Gastrocnemius medialis (tissue), 4 donors: ENCODE data around the gene C2orf49. TPM values are rescaled to one million over a fixed set of nuclear protein-coding genes. Genes with fewer than 3 reads are reported as not detected.

Source experiments
- ATAC-seq, 2 donors: fragments of 150-250 bp; one replicate each; pipeline ENCODE4 v1.9.1; 2016
- DNase-seq, 2 donors: peaks; one replicate each; pipeline ENCODE4 v3.0.0-alpha.2; 2019
- H3K27ac ChIP-seq, 4 donors: fragments of 200-600 bp; sonication (generic); 1 replicate in 1 of 4; 2 replicates in 3 of 4; pipeline ENCODE4 v1.5.1; 2016 to 2018; ENCODE audit warnings: mild to moderate bottlenecking in 2 of 4, moderate library complexity in 1 of 4
- H3K27me3 ChIP-seq, 3 donors: fragments of 200-600 bp; sonication (generic) in 2 of 3; 1 replicate in 1 of 3; 2 replicates in 2 of 3; pipeline versions ENCODE4 v1.5.1 to v1.6.0; 2016 to 2019; ENCODE audit warnings: mild to moderate bottlenecking in 1 of 3, moderate library complexity in 1 of 3
- H3K36me3 ChIP-seq, 2 donors: fragments of 200-600 bp; sonication (generic) in 1 of 2; one replicate each; pipeline ENCODE4 v1.5.1; 2017 to 2018
- H3K4me1 ChIP-seq, 2 donors: fragments of 200-600 bp; sonication (generic) in 1 of 2; one replicate each; pipeline ENCODE4 v1.5.1; 2016 to 2017; ENCODE audit warnings: mild to moderate bottlenecking in 2 of 2
- H3K4me3 ChIP-seq, 4 donors: fragments of 200-600 bp; sonication (generic) in 3 of 4; 1 replicate in 1 of 4; 2 replicates in 3 of 4; pipeline ENCODE4 v1.5.1; 2016 to 2019; ENCODE audit warnings: mild to moderate bottlenecking in 2 of 4
- H3K9me3 ChIP-seq, 3 donors: fragments of 200-600 bp; sonication (generic) in 2 of 3; 1 replicate in 1 of 3; 2 replicates in 2 of 3; pipeline ENCODE4 v1.5.1; 2016 to 2019
- POLR2A ChIP-seq, 2 donors: fragments of 450-650 bp; IDR thresholded peaks; one replicate each; pipeline ENCODE4 v1.6.1; 2017; ENCODE audit warnings: antibody characterized with exemption in 2 of 2, mild to moderate bottlenecking in 2 of 2, moderate library complexity in 2 of 2
- in situ Hi-C, 4 donors: fragments of 200-750 bp; cut with MboI; loops; one replicate each; pipeline versions ENCODE4 v1.15.0 to v1.8.0; 2017; ENCODE audit warnings: low sequenced_read_pairs in 4 of 4
- intact Hi-C: fragments of 100-400 bp; cut with DNase I; formaldehyde crosslinking; loops from one replicate; pipeline ENCODE4 v1.15.1; 2023; ENCODE audit warnings: low total_unique reads
- total RNA-seq, 4 donors: library from RNA; depleted of rRNA; stranded (reverse); fragments of >200 nt; gene quantifications; one replicate each; pipeline versions ENCODE4 v1.1.0 to v1.2.3, GENCODE V29; 2016
- TF ChIP-seq, protein P1 (sequence below), 5 experiments: fragments of 450-650 bp in 3 of 5; fragments of 200-600 bp in 2 of 5; sonication (generic) in 2 of 5; IDR thresholded peaks in 4 of 5; conservative IDR thresholded peaks in 1 of 5; 1 replicate in 4 of 5; 2 replicates in 1 of 5; pipeline ENCODE4 v1.5.1; 2016 to 2019; ENCODE audit warnings: antibody characterized with exemption in 5 of 5, mild to moderate bottlenecking in 3 of 5, moderate library complexity in 3 of 5

C2orf49 gene
- total RNA-seq, 4 donors from 2014 or later: 12.8 to 26.7 (median 18.6) TPM

DNA sequence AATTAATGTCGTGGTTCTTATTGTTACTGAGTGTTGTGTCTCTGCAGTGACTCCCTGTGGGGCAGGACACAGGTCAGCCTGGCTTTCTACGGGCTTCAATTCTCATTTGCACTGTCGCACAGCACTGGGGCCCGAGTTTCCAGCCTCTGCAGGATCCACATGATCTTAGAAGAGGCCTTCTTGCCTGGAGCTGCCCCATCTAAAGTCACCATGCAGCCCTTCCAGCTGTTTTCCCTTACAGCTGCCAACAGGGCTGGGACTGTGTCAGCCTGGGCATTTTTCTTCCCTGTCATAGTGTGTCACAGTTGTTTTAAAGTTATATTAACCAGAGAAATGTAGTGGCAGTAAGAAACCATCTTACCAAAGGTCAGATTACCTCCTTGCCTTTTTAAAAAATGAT is 34.5 kb downstream of the C2orf49 start:
- Histone ChIP-seq H3K27me3 (no peaks in the 10 kb centered on the region), H3K27ac (peak overlapping the region; percentile 21 to 79 (median 72)), H3K36me3 (peaks cover 0 to 19% of the 10 kb centered on the region in 2 donors), H3K4me3 (no peak overlapping the region), H3K4me1 (peaks cover 52 to 61% of the 10 kb centered on the region in 2 donors), H3K9me3 (no peaks in the 10 kb centered on the region)
- ATAC-seq: no peak
- in situ Hi-C loops (loop anchor here in 3 of 4 donors (5.0 kb wide), 1 partner anchor 145 kb away; no protein-coding TSS in a partner anchor), intact Hi-C loops (loop anchor here (5.0 kb wide), 1 partner anchor 85 kb away; no protein-coding TSS in a partner anchor)
- TF ChIP-seq POLR2A (IDR thresholded peaks at IDR 0.05): no peak
- TF ChIP-seq, protein P1, sequence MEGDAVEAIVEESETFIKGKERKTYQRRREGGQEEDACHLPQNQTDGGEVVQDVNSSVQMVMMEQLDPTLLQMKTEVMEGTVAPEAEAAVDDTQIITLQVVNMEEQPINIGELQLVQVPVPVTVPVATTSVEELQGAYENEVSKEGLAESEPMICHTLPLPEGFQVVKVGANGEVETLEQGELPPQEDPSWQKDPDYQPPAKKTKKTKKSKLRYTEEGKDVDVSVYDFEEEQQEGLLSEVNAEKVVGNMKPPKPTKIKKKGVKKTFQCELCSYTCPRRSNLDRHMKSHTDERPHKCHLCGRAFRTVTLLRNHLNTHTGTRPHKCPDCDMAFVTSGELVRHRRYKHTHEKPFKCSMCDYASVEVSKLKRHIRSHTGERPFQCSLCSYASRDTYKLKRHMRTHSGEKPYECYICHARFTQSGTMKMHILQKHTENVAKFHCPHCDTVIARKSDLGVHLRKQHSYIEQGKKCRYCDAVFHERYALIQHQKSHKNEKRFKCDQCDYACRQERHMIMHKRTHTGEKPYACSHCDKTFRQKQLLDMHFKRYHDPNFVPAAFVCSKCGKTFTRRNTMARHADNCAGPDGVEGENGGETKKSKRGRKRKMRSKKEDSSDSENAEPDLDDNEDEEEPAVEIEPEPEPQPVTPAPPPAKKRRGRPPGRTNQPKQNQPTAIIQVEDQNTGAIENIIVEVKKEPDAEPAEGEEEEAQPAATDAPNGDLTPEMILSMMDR (IDR thresholded peaks at IDR 0.05 in 4 of 5, conservative IDR thresholded peaks at IDR 0.05 in 1 of 5): no peak
- no peak for DNase-seq

DNA sequence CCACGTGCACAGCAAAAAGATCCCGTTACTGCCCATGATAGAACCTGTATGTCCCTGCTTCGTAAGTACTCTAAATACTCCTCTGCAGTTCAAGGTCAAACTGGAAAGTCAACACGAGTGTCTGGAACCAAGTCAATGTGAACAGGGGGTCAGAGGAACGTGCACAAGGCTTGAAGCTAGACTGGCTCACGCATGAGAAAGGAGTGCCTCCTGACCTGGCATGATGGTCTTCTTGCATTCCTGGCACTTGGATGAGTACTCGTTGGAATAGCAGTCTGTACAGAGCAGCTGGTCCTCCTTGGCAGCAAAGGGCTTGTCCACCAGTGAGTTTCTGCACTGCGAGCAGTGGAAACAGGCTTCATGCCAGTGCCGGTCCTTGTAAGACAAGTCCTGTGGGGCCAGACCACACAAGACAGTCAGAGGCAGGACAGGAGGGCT is 36.0 kb downstream of the C2orf49 start:
- no peak overlapping the region for H3K4me3 ChIP-seq
- no peaks in the 10 kb centered on the region for H3K27me3 ChIP-seq
- peak overlapping the region; percentile 63 to 79 (median 72) for H3K27ac ChIP-seq
- intact Hi-C loops: loop anchor here (5.0 kb wide), 1 partner anchor 84 kb away; no protein-coding TSS in a partner anchor
- no peak for TF ChIP-seq POLR2A (IDR thresholded peaks at IDR 0.05)
- TF ChIP-seq, protein P1 (IDR thresholded peaks at IDR 0.05 in 4 of 5, conservative IDR thresholded peaks at IDR 0.05 in 1 of 5): no peak
- H3K9me3 ChIP-seq: no peaks in the 10 kb centered on the region
- H3K36me3 ChIP-seq: peaks cover 0 to 5% of the 10 kb centered on the region in 2 donors
- peaks cover 61 to 74% of the 10 kb centered on the region in 2 donors for H3K4me1 ChIP-seq
- ATAC-seq: peak; percentile 82 to 91
- in situ Hi-C loops: loop anchor here in 3 of 4 donors (5.0 kb wide), 1 partner anchor 144 kb away; no protein-coding TSS in a partner anchor
- peak; percentile 83 to 93 for DNase-seq

DNA sequence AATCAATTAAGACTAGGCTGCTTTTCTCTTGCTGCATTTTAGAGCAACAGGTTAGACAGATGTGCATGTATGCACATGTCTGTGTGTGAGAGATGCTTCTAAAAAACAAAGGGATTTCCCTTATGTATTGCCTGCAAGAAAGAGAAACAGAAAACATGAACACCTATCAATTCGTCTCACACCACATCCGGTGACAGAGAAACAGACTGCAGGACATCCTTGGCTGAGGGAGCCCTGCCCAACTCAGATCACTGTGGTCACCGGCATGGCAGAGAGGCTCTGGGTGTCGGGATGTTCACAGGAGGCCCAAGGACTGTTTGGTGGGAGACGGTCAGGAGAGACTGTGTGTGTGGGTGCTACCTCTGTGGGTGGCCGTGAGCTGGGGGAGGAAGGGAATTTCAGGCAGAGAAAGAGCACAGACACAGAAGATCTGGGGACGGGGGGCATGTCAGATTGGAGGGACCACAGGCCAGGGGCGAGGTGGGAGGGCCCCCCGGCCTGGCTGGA is 36.6 kb downstream of the C2orf49 start:
- TF ChIP-seq, protein P1 (IDR thresholded peaks at IDR 0.05 in 4 of 5, conservative IDR thresholded peaks at IDR 0.05 in 1 of 5): no peak
- no peak for TF ChIP-seq POLR2A (IDR thresholded peaks at IDR 0.05)
- no peak for DNase-seq
- H3K36me3 ChIP-seq: peaks cover 0 to 5% of the 10 kb centered on the region in 2 donors
- H3K9me3 ChIP-seq: no peaks in the 10 kb centered on the region
- peaks cover 64 to 80% of the 10 kb centered on the region in 2 donors for H3K4me1 ChIP-seq
- H3K4me3 ChIP-seq: no peak overlapping the region
- in situ Hi-C loops (loop anchor here in 3 of 4 donors (5.0 kb wide), 1 partner anchor 143 kb away; no protein-coding TSS in a partner anchor), intact Hi-C loops (loop anchor here (5.0 kb wide), 1 partner anchor 83 kb away; no protein-coding TSS in a partner anchor)
- no peaks in the 10 kb centered on the region for H3K27me3 ChIP-seq
- no peak for ATAC-seq
- H3K27ac ChIP-seq: peak overlapping the region; percentile 63 to 79 (median 72)

DNA sequence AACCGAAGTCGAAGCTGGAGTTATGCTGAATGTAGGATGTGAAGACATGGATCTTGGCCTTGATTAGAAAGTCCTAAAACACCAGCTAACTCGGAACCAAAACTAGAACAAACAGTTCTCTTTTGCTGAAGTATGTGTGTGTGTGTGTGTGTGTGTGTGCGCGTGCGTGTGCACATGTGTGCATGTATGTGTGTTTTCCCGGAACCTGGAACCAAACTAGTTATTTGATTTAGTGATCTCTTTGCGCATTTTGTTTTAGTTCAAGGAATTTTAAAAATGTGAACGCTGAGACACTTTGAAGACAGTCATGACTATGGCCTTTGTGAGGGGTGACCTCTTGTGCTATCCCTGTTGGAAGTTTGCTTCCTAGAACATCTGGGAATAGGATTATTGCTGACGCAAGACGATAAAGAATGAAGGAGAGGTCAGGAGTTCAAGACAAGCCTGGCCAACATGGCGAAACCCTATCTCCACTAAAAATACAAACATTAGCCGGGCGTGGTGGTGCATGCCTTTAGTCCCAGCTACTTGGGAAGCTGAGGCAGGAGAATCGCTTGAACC is 37.7 kb downstream of the C2orf49 start:
- ATAC-seq (peak; percentile 22 to 30), DNase-seq (peak in 1 of 2 donors; percentile 39)
- Histone ChIP-seq H3K36me3 (peaks cover 0 to 5% of the 10 kb centered on the region in 2 donors), H3K27me3 (no peaks in the 10 kb centered on the region), H3K4me3 (no peak overlapping the region), H3K27ac (peak overlapping the region; percentile 63 to 79 (median 72)), H3K4me1 (peaks cover 73 to 86% of the 10 kb centered on the region in 2 donors), H3K9me3 (no peaks in the 10 kb centered on the region)
- intact Hi-C loops (no loop called here), in situ Hi-C loops (no loop called here)
- TF ChIP-seq POLR2A (IDR thresholded peaks at IDR 0.05): no peak
- TF ChIP-seq, protein P1 (IDR thresholded peaks at IDR 0.05 in 4 of 5, conservative IDR thresholded peaks at IDR 0.05 in 1 of 5): no peak
